Daoy (cell line): Measurements from ENCODE around the gene CAPN8. TPM values are rescaled to one million over a fixed set of nuclear protein-coding genes. Genes with fewer than 3 reads are reported as not detected.

Experiments
- DNase-seq: peaks from one replicate; pipeline ENCODE4 v3.0.0-alpha.2; 2015; ENCODE audit warnings: low read depth
- total RNA-seq: library from RNA; depleted of rRNA; stranded (reverse); fragments of >200 nt; shearing (Covaris generic); gene quantifications from 2 replicates; pipeline ENCODE4 v1.2.3, GENCODE V29; 2014

The CAPN8 gene
- total RNA-seq, 1 experiment from 2014 or later = not detected

GRCh38 chr1:223654083-223654482, 11.4 kb downstream of the CAPN8 start:
- DNase-seq = peak; percentile 15

GRCh38 chr1:223653431-223653830, 12.1 kb downstream of the CAPN8 start:
- DNase-seq = no peak

- DNase-seq = no peak
These were observed 12.5 kb downstream of the CAPN8 start for GRCh38 chr1:223653015-223653414.

GRCh38 chr1:223652436-223652941, 13.0 kb downstream of the CAPN8 start:
- DNase-seq = peak; percentile 46

- no peak for DNase-seq
These were observed 14.1 kb downstream of the CAPN8 start for GRCh38 chr1:223651291-223651991.

- no peak for DNase-seq
These were observed 15.0 kb downstream of the CAPN8 start for GRCh38 chr1:223650465-223650864.

GRCh38 chr1:223649222-223649621, 16.3 kb downstream of the CAPN8 start:
- DNase-seq = no peak

GRCh38 chr1:223647249-223647648, 18.3 kb downstream of the CAPN8 start:
- DNase-seq = no peak

- DNase-seq = peak; percentile 9
These were observed 19.6 kb downstream of the CAPN8 start for GRCh38 chr1:223645903-223646302.

- no peak for DNase-seq
These were observed 23.3 kb downstream of the CAPN8 start for GRCh38 chr1:223642237-223642636.

GRCh38 chr1:223641523-223642039, 23.9 kb downstream of the CAPN8 start:
- DNase-seq = no peak

- DNase-seq = no peak
These were observed 26.2 kb downstream of the CAPN8 start for GRCh38 chr1:223639331-223639749.

- DNase-seq = no peak
These were observed 30.3 kb downstream of the CAPN8 start for GRCh38 chr1:223635236-223635635.

- DNase-seq = no peak
These were observed 31.1 kb downstream of the CAPN8 start for GRCh38 chr1:223634423-223634822.

GRCh38 chr1:223631956-223632355, 33.5 kb downstream of the CAPN8 start:
- no peak for DNase-seq

GRCh38 chr1:223631473-223631872, 34.0 kb downstream of the CAPN8 start:
- DNase-seq = no peak

GRCh38 chr1:223629126-223629457, 36.4 kb downstream of the CAPN8 start:
- no peak for DNase-seq

- peak; percentile 70 for DNase-seq
These were observed 37.0 kb downstream of the CAPN8 start for GRCh38 chr1:223628233-223629125.

GRCh38 chr1:223622132-223622842, 43.2 kb downstream of the CAPN8 start:
- no peak for DNase-seq

- no peak for DNase-seq
These were observed 44.2 kb downstream of the CAPN8 start for GRCh38 chr1:223621312-223621734.

- peak; percentile 12 for DNase-seq
These were observed 45.1 kb downstream of the CAPN8 start for GRCh38 chr1:223620297-223620897.

GRCh38 chr1:223618680-223619079, 46.8 kb downstream of the CAPN8 start:
- DNase-seq = no peak
